Heart left ventricle (tissue), 16 donors: Measurements from ENCODE around the gene DLGAP5. TPM values are rescaled to one million over a fixed set of nuclear protein-coding genes. Genes with fewer than 3 reads are reported as not detected.

Source experiments
- ATAC-seq, 4 donors: fragments of 200-7000 bp; cut with Tn5 transposase; one replicate each; pipeline ENCODE4 v1.9.1; 2020 to 2022; ENCODE audit warnings: moderate library complexity in 4 of 4, mild to moderate bottlenecking in 3 of 4, moderate number of reproducible peaks in 1 of 4
- DNase-seq, 5 donors: peaks; one replicate each; pipeline ENCODE4 v3.0.0-alpha.2; 2020
- H3K27ac ChIP-seq, 12 donors: fragments of 200-600 bp; sonication (generic) in 4 of 12; one replicate each; pipeline versions ENCODE4 v1.5.0 to v1.8.0; 2016 to 2022; ENCODE audit warnings: mild to moderate bottlenecking in 2 of 12
- H3K27me3 ChIP-seq, 9 donors: fragments of 200-600 bp; sonication (generic) in 2 of 9; one replicate each; pipeline versions ENCODE4 v1.5.1 to v1.8.0; 2016 to 2022; ENCODE audit warnings: mild to moderate bottlenecking in 3 of 9
- H3K36me3 ChIP-seq, 9 donors: fragments of 200-600 bp; sonication (generic) in 2 of 9; one replicate each; pipeline versions ENCODE4 v1.5.0 to v1.8.0; 2018 to 2022; ENCODE audit warnings: mild to moderate bottlenecking in 2 of 9
- H3K4me1 ChIP-seq, 12 donors: fragments of 200-600 bp; sonication (generic) in 4 of 12; one replicate each; pipeline versions ENCODE4 v1.5.0 to v1.8.0; 2016 to 2022; ENCODE audit warnings: mild to moderate bottlenecking in 3 of 12
- H3K4me3 ChIP-seq, 12 donors: fragments of 200-600 bp; sonication (generic) in 4 of 12; one replicate each; pipeline versions ENCODE4 v1.5.0 to v1.8.0; 2017 to 2022; ENCODE audit warnings: mild to moderate bottlenecking in 9 of 12, moderate library complexity in 4 of 12
- H3K9me3 ChIP-seq, 12 donors: fragments of 200-600 bp; sonication (generic) in 4 of 12; one replicate each; pipeline versions ENCODE4 v1.5.0 to v1.8.0; 2016 to 2022; ENCODE audit warnings: mild to moderate bottlenecking in 1 of 12
- POLR2A ChIP-seq, 2 donors: fragments of 450-650 bp; IDR thresholded peaks; one replicate each; pipeline ENCODE4 v1.6.1; 2017; ENCODE audit warnings: antibody characterized with exemption in 2 of 2, mild to moderate bottlenecking in 2 of 2, moderate library complexity in 2 of 2
- WGBS, 4 donors: extraction: QIAGEN DNeasy Blood & Tissue Kit in 2 of 4; methylation state at CpG; one replicate each; pipeline versions ENCODE4 v1.1.5 to v1.1.7; 2013 to 2018; 5-methylcytosine and 5-hydroxymethylcytosine counted together
- intact Hi-C, 10 donors: fragments of 100-400 bp; cut with DNase I; formaldehyde crosslinking; loops; one replicate each; pipeline versions ENCODE4 v1.11.1 to v1.14.2; 2022
- long read RNA-seq, 3 donors: library from polyadenylated mRNA; unstranded; transcript quantifications; one replicate each; pipeline ENCODE4 v2.0.0, GENCODE V29; 2020 to 2021
- polyA plus RNA-seq, 2 donors: library from polyadenylated mRNA; stranded (reverse); fragments of 200-250 nt; gene quantifications; one replicate each; pipeline ENCODE4 v1.2.3, GENCODE V29; 2013
- total RNA-seq, 9 donors: library from RNA; depleted of rRNA in 2 of 9; stranded (reverse); fragments of >200 nt in 2 of 9; fragmentation: NEBNext Ultra II Directional in 3 of 9; extraction: Animal tissue kit (Norgen Biotek cat#: 25700) in 3 of 9; gene quantifications; one replicate each; pipeline versions ENCODE4 v1.1.0 to v1.2.4, GENCODE V29; 2016 to 2023
- TF ChIP-seq, protein P1 (sequence below), 12 donors: fragments of 200-600 bp; sonication (generic) in 4 of 12; IDR thresholded peaks; one replicate each; pipeline versions ENCODE4 v1.5.0 to v1.8.0; 2018 to 2022; ENCODE audit warnings: antibody characterized with exemption in 12 of 12, mild to moderate bottlenecking in 5 of 12
- donor health status: ischemic (EF 13 %, LVEDD 7.1; RV severe dilation, severe dysfunction).
- donor health status: healthy with polysubstance abuse.
- donor health status: DM: no; HTN: yes; CAD: no.
- donor health status: DM: no; HTN: no; CAD: no.
- donor health status: ischemic (EF 25% LVEDD 6.9; RV normal size, moderate dysfunction).
- donor health status: ischemic (EF 25% LVEDD 5.7; RV mildly dilated, moderate dysfunction).
- donor health status: healthy.
- donor health status: DM: yes; HTN: yes; CAD: no.
- donor health status: ischemic (EF 35%, LVEDD 5.7; RV mildly dilated, moderate dysfunction).
- donor health status: nonischemic (EF 11% LVEDD 7.7; RV severe dilation, severe dysfunction).
- donor health status: DM: yes; HTN: yes; CAD: no.
- donor health status: PGD.
- donor health status: ischemic (EF 29% LVEDD 5.4; RV normal size, mild dysfunction).
- donor health status: nonischemic (EF 23%, LVEDD 6.1; RV moderate dilation, normal function).

The DLGAP5 gene, protein sequence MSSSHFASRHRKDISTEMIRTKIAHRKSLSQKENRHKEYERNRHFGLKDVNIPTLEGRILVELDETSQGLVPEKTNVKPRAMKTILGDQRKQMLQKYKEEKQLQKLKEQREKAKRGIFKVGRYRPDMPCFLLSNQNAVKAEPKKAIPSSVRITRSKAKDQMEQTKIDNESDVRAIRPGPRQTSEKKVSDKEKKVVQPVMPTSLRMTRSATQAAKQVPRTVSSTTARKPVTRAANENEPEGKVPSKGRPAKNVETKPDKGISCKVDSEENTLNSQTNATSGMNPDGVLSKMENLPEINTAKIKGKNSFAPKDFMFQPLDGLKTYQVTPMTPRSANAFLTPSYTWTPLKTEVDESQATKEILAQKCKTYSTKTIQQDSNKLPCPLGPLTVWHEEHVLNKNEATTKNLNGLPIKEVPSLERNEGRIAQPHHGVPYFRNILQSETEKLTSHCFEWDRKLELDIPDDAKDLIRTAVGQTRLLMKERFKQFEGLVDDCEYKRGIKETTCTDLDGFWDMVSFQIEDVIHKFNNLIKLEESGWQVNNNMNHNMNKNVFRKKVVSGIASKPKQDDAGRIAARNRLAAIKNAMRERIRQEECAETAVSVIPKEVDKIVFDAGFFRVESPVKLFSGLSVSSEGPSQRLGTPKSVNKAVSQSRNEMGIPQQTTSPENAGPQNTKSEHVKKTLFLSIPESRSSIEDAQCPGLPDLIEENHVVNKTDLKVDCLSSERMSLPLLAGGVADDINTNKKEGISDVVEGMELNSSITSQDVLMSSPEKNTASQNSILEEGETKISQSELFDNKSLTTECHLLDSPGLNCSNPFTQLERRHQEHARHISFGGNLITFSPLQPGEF
- total RNA-seq: 10 to 100 TPM in 1 of 9 donors, under 1 TPM in 6, not detected in 2; 0.12 to 11.1 (median 0.65) TPM
- polyA plus RNA-seq: under 1 TPM in 1 of 2 donors, not detected in 1; 0.12 TPM
- long read RNA-seq, donor 1: 0 reads
- long read RNA-seq, donor 2, partial matches to known transcripts: 0 of 1 reads
- long read RNA-seq, donor 2, other reads (novel, unspliced or antisense): 0 of 1 reads
- long read RNA-seq, donor 3, partial matches to known transcripts: 0 of 1 reads
- long read RNA-seq, donor 3, other reads (novel, unspliced or antisense): 0 of 1 reads

DNA sequence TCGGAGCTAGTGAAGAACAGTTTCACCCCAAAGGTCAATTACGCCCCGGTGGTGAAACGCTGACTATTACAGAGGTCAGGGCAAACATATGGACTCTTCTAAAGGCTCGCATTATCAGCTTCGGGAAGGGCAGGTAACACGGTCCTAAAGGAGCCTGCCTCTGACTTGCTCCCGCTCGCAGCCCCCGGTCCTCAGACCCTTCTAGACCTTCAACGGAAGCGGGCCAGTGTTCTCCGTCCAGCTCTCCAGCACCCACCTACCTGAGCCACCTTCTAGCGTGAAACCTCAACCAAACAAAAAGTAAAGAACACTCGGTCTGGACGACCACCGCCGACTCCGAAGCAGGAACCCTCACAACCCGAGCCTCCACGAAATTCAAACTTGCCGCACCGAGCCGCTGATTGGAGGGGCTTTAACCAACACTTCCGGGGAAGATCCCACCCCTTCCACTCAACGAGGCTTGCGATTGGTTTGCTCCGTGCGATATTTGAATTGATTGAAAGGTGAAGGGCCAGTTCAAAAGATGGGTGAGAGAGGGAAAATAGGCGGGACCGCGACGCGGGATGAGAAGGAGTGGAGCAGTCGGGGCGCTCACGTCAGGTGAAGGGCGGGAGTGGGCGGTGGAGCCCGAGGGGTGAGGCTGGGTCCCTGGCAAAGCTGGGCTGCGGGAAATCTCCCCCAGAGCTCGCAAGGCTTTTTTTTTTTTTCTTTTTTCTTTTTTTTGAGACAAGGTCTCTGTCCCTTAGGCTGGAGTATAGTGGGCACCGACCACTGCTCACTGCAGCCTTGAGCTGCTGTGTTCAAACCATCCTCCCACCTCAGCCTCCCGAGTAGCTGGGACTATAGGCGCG, at the start of gene DLGAP5:
TSS of gene DLGAP5 (minus strand) at position 383 of the 851 bp plus-strand sequence. CDS start 2,406 bp downstream, outside the sequence.
- ATAC-seq (peak; percentile 97 to 100 (median 99)), DNase-seq (peak; percentile 92 to 94 (median 93))
- H3K36me3 ChIP-seq: no peaks in the 10 kb centered on the region
- intact Hi-C loops: no loop called here
- TF ChIP-seq, protein P1, sequence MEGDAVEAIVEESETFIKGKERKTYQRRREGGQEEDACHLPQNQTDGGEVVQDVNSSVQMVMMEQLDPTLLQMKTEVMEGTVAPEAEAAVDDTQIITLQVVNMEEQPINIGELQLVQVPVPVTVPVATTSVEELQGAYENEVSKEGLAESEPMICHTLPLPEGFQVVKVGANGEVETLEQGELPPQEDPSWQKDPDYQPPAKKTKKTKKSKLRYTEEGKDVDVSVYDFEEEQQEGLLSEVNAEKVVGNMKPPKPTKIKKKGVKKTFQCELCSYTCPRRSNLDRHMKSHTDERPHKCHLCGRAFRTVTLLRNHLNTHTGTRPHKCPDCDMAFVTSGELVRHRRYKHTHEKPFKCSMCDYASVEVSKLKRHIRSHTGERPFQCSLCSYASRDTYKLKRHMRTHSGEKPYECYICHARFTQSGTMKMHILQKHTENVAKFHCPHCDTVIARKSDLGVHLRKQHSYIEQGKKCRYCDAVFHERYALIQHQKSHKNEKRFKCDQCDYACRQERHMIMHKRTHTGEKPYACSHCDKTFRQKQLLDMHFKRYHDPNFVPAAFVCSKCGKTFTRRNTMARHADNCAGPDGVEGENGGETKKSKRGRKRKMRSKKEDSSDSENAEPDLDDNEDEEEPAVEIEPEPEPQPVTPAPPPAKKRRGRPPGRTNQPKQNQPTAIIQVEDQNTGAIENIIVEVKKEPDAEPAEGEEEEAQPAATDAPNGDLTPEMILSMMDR (IDR thresholded peaks at IDR 0.05): no peak
- peak in 1 of 2 donors; percentile 33 for TF ChIP-seq POLR2A (IDR thresholded peaks at IDR 0.05)
- H3K27me3 ChIP-seq: no peaks in the 10 kb centered on the region
- peak within 1 kb of the TSS; percentile 24 to 76 (median 64) for H3K4me3 ChIP-seq
- no peaks in the 10 kb centered on the region for H3K9me3 ChIP-seq
- WGBS, 4 donors: 2 to 3% (median 2%) methylated on average over 42 to 46 of the region's 46 CpGs
- H3K4me1 ChIP-seq: peaks cover 0 to 13% (median 5%) of the 10 kb centered on the region in 12 donors
- H3K27ac ChIP-seq: peak within 1 kb of the TSS in 8 of 12 donors; percentile 7 to 73 (median 57)

DNA sequence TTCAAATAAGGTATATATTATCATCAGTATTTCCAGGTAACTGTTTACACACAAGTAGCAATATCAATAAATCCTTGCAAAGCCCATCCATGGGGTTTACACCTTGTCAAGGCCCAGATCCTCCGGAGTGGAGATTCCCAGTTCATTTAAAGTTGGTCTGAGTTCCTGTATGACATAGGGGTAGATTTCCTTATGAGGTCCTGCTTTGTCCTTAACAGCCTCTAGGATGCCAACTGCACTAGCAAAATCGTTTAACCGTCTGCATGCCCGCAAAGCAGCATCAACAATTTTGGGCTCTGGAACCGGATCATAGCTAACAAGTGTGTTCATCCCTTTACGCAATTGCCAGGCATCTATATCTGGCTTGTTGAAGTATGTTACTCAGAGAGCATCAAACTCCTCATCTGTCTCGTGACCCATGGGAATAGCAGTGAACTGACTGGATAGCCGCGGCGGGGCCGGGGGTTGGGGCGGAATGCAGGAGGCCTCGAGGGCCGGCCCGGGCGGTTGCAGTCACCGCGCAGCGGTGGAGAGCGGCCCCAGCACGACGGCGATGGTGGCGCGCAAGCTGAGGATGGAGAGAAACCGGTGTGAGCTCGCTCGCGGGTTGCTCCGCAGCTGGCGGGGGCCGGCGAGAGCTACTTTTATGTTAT, 49.3 kb upstream of the DLGAP5 start:
- H3K4me1 ChIP-seq: no peaks in the 10 kb centered on the region
- no peaks in the 10 kb centered on the region for H3K9me3 ChIP-seq
- DNase-seq (no peak), ATAC-seq (peak in 2 of 4 donors; percentile 52)
- TF ChIP-seq, protein P1 (IDR thresholded peaks at IDR 0.05): no peak
- no peak for TF ChIP-seq POLR2A (IDR thresholded peaks at IDR 0.05)
- no peaks in the 10 kb centered on the region for H3K36me3 ChIP-seq
- H3K27me3 ChIP-seq: peaks cover 0 to 8% (median 0%) of the 10 kb centered on the region in 9 donors
- H3K27ac ChIP-seq: no peak overlapping the region
- no peak overlapping the region for H3K4me3 ChIP-seq
- intact Hi-C loops: loop anchor here in 1 of 10 donors (10.0 kb wide), 1 partner anchor 184 kb away; no protein-coding TSS in a partner anchor
- WGBS, 4 donors: 28 to 37% (median 31%) methylated on average over 30 to 33 of the region's 33 CpGs

DNA sequence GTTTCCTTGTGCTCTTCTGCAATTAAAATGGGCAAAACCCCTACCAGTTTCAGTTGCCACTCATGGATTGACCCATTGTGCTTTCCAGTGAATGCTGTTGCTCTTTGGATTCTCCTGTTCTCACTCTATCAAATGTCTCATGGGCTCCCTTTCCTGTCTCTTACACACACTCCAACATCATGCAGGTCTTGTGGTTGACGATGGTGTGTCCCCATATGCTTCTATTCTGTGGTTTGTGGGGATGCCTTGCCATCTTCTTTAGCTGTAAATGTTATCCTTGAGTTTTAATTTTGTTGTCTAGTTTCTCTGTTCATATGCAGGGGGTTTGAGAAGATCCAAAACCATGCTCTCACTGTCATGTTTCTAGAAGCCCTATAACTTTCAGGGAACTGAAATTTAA, 47.9 kb upstream of the DLGAP5 start:
- DNase-seq (no peak), ATAC-seq (no peak)
- TF ChIP-seq, protein P1 (IDR thresholded peaks at IDR 0.05): no peak
- no peak for TF ChIP-seq POLR2A (IDR thresholded peaks at IDR 0.05)
- no peaks in the 10 kb centered on the region for H3K36me3 ChIP-seq
- no peak overlapping the region for H3K4me3 ChIP-seq
- no peak overlapping the region for H3K27ac ChIP-seq
- 79 to 89% (median 84%) methylated on average over 1 of the region's 1 CpG for WGBS, 4 donors
- H3K27me3 ChIP-seq: peaks cover 0 to 8% (median 0%) of the 10 kb centered on the region in 9 donors
- intact Hi-C loops: no loop called here
- H3K9me3 ChIP-seq: no peaks in the 10 kb centered on the region
- no peaks in the 10 kb centered on the region for H3K4me1 ChIP-seq
